Measurements from ENCODE around the gene UCHL3. TPM values are rescaled to one million over a fixed set of nuclear protein-coding genes. Genes with fewer than 3 reads are reported as not detected.

The UCHL3 gene
- total RNA-seq, 2 experiments from 2014 or later: 16.0 to 17.7 TPM

- no peak overlapping the region for H3K27ac Mint-ChIP-seq
- Histone ChIP-seq H3K27ac (ENCODE audit: low read depth in 1 of 2, low read length in 2 of 2) (no peak overlapping the region), H3K27me3 (ENCODE audit: control insufficient read depth in 1 of 2, insufficient read depth in 2 of 2, low read length in 2 of 2) (no peaks in the 10 kb centered on the region), H3K4me3 (ENCODE audit: low read length) (no peak overlapping the region), H3K9me3 (ENCODE audit: control insufficient read depth in 1 of 2, insufficient read depth in 1 of 2, low read length in 2 of 2) (no peaks in the 10 kb centered on the region), H3K36me3 (ENCODE audit: insufficient read depth, low read length) (no peaks in the 10 kb centered on the region), H3K4me1 (ENCODE audit: insufficient read depth, low read length) (no peaks in the 10 kb centered on the region)
- DNase-seq (peak in 2 of 14 experiments; percentile 25), ATAC-seq (ENCODE audit: poor library complexity) (no peak)
- intact Hi-C loops (cut with DNase I, micrococcal nuclease): no loop called here
- no peak for TF ChIP-seq CTCF (IDR thresholded peaks at IDR 0.05)
- no peak overlapping the region for H3K4me3 Mint-ChIP-seq
- CTCF ChIA-PET: no interaction called here
- POLR2A ChIA-PET: no interaction called here
- no peaks in the 10 kb centered on the region for H3K9me3 Mint-ChIP-seq
- no peaks in the 10 kb centered on the region for H3K36me3 Mint-ChIP-seq (ENCODE audit: low read depth)
- H3K4me1 Mint-ChIP-seq (ENCODE audit: low read depth): no peaks in the 10 kb centered on the region
- no peaks in the 10 kb centered on the region for H3K27me3 Mint-ChIP-seq
Observed at GRCh38 chr13:75507027-75508001, 42.3 kb upstream of the UCHL3 start.

- Histone ChIP-seq H3K36me3 (ENCODE audit: insufficient read depth, low read length) (no peaks in the 10 kb centered on the region), H3K4me3 (ENCODE audit: low read length) (no peak overlapping the region), H3K27me3 (ENCODE audit: control insufficient read depth in 1 of 2, insufficient read depth in 2 of 2, low read length in 2 of 2) (no peaks in the 10 kb centered on the region), H3K9me3 (ENCODE audit: control insufficient read depth in 1 of 2, insufficient read depth in 1 of 2, low read length in 2 of 2) (no peaks in the 10 kb centered on the region), H3K4me1 (ENCODE audit: insufficient read depth, low read length) (no peaks in the 10 kb centered on the region), H3K27ac (ENCODE audit: low read depth in 1 of 2, low read length in 2 of 2) (no peak overlapping the region)
- POLR2A ChIA-PET: no interaction called here
- no peak for ATAC-seq (ENCODE audit: poor library complexity)
- H3K27me3 Mint-ChIP-seq: no peaks in the 10 kb centered on the region
- H3K36me3 Mint-ChIP-seq (ENCODE audit: low read depth): no peaks in the 10 kb centered on the region
- no peak overlapping the region for H3K27ac Mint-ChIP-seq
- intact Hi-C loops (cut with DNase I, micrococcal nuclease): no loop called here
- no peak overlapping the region for H3K4me3 Mint-ChIP-seq
- no peak for DNase-seq
- CTCF ChIA-PET: no interaction called here
- H3K9me3 Mint-ChIP-seq: no peaks in the 10 kb centered on the region
- H3K4me1 Mint-ChIP-seq (ENCODE audit: low read depth): no peaks in the 10 kb centered on the region
- no peak for TF ChIP-seq CTCF (IDR thresholded peaks at IDR 0.05)
Observed at GRCh38 chr13:75508002-75508548, 41.5 kb upstream of the UCHL3 start.

- H3K27ac Mint-ChIP-seq: no peak overlapping the region
- no peaks in the 10 kb centered on the region for H3K4me1 ChIP-seq (ENCODE audit: insufficient read depth, low read length)
- H3K27me3 Mint-ChIP-seq: no peaks in the 10 kb centered on the region
- DNase-seq (no peak), ATAC-seq (ENCODE audit: poor library complexity) (no peak)
- ChIA-PET POLR2A (no interaction called here), CTCF (no interaction called here)
- H3K4me3 ChIP-seq (ENCODE audit: low read length): no peak overlapping the region
- no peak overlapping the region for H3K27ac ChIP-seq (ENCODE audit: low read depth in 1 of 2, low read length in 2 of 2)
- intact Hi-C loops (cut with DNase I, micrococcal nuclease): no loop called here
- H3K36me3 Mint-ChIP-seq (ENCODE audit: low read depth): no peaks in the 10 kb centered on the region
- H3K36me3 ChIP-seq (ENCODE audit: insufficient read depth, low read length): no peaks in the 10 kb centered on the region
- H3K27me3 ChIP-seq (ENCODE audit: control insufficient read depth in 1 of 2, insufficient read depth in 2 of 2, low read length in 2 of 2): peaks cover 0 to 4% of the 10 kb centered on the region in 2 experiments
- no peaks in the 10 kb centered on the region for H3K9me3 Mint-ChIP-seq
- H3K4me1 Mint-ChIP-seq (ENCODE audit: low read depth): no peaks in the 10 kb centered on the region
- H3K4me3 Mint-ChIP-seq: no peak overlapping the region
- H3K9me3 ChIP-seq (ENCODE audit: control insufficient read depth in 1 of 2, insufficient read depth in 1 of 2, low read length in 2 of 2): no peaks in the 10 kb centered on the region
- TF ChIP-seq CTCF (IDR thresholded peaks at IDR 0.05): no peak
Observed at GRCh38 chr13:75511051-75511625, 38.5 kb upstream of the UCHL3 start.
